Aorta (tissue), 4 donors: ENCODE measurements around the gene MYH8. TPM values are rescaled to one million over a fixed set of nuclear protein-coding genes. Genes with fewer than 3 reads are reported as not detected.

Source experiments
- polyA plus RNA-seq, 2 donors: library from polyadenylated mRNA; stranded (reverse); fragments of 200-250 nt; gene quantifications; one replicate each; pipeline ENCODE4 v1.2.3, GENCODE V29; 2013
- total RNA-seq, 2 donors: library from RNA; stranded (reverse); fragmentation: NEBNext Ultra II Directional; extraction: Animal tissue kit (Norgen Biotek cat#: 25700); gene quantifications; one replicate each; pipeline ENCODE4 v1.2.1, GENCODE V29; 2021
- donor health status: healthy with polysubstance abuse.
- donor health status: Bipolar disorder and iron deficiency.
- donor health status: DM: no; HTN: no; CAD: no.
- donor health status: DM: yes; HTN: yes; CAD: no.

MYH8 gene
- total and polyA plus RNA-seq, 4 donors = not detected

Other genes with a start within 250 kb of the MYH8 start
- gene GAS7, start 223.3 kb downstream of the MYH8 start, total RNA-seq = 100 to 1,000 TPM in 1 of 2 donors, 10 to 100 TPM in 1; 56.8 to 136 TPM
- 1 to 10 TPM; 1.2 to 7.8 TPM for gene GAS7, start 223.3 kb downstream of the MYH8 start, polyA plus RNA-seq
- not detected for gene MYH13, start 48.9 kb downstream of the MYH8 start, total RNA-seq
- gene MYH13, start 48.9 kb downstream of the MYH8 start, polyA plus RNA-seq = not detected
- not detected for gene MYH4, start 47.6 kb upstream of the MYH8 start, total RNA-seq
- not detected for gene MYH4, start 47.6 kb upstream of the MYH8 start, polyA plus RNA-seq
- gene MYH1, start 96.6 kb upstream of the MYH8 start, total RNA-seq = not detected
- gene MYH1, start 96.6 kb upstream of the MYH8 start, polyA plus RNA-seq = under 1 TPM in 1 of 2 donors, not detected in 1; 0.10 TPM
- gene MYH2, start 127.7 kb upstream of the MYH8 start, total RNA-seq = not detected
- under 1 TPM in 1 of 2 donors, not detected in 1; 0.05 TPM for gene MYH2, start 127.7 kb upstream of the MYH8 start, polyA plus RNA-seq
- gene MYH3, start 235.4 kb upstream of the MYH8 start, total RNA-seq = 1 to 10 TPM; 4.4 to 5.6 TPM
- gene MYH3, start 235.4 kb upstream of the MYH8 start, polyA plus RNA-seq = 1 to 10 TPM; 1.1 to 9.5 TPM